ENCODE measurements around the gene SLC9A3. TPM values are rescaled to one million over a fixed set of nuclear protein-coding genes. Genes with fewer than 3 reads are reported as not detected.
A peak's percentile ranks its signal among the peaks of the same experiment; 100 is the strongest.

SLC9A3 gene
- total and polyA plus RNA-seq, 2 of the 13 experiments (the other 11 are each of a cell fraction or from before 2014, with no cell fraction given): 1.5 to 1.8 TPM

DNA sequence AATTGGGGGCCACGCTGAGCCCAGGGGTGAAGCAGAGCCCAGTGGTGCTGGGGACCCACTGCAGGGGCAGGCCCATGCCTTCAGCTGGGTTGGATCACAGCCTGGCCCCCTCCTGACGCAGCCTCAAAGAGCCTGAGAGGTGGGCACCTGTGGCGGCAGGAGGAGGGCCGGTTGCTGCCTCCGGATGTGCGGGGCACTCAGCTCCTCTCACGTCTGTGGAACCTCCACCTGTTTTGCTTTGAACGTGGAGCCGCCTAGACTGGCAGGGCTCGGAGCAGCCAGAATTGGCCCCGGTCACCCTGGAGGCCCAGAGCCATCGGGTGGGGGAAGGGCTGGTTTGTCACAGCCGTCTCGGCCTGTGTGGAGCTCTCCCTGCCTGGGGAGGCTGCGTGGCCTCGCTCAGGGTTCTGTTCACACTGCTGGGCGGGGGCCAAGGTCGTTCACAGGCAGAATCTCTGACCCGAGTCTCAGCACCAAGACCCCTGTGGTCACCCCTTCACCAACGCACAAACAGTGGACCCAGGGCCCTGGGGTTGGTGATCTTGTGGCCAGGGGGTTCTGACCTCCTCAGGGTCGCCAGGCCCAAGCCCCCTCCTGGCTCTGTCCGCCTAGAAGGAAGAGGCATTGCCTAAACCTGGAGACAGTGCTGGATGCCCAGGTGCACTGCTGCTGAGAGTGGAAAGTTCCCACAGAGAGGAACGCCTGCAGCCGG, 9.2 kb upstream of the SLC9A3 start (continued):
- TF ChIP-seq, protein P1, sequence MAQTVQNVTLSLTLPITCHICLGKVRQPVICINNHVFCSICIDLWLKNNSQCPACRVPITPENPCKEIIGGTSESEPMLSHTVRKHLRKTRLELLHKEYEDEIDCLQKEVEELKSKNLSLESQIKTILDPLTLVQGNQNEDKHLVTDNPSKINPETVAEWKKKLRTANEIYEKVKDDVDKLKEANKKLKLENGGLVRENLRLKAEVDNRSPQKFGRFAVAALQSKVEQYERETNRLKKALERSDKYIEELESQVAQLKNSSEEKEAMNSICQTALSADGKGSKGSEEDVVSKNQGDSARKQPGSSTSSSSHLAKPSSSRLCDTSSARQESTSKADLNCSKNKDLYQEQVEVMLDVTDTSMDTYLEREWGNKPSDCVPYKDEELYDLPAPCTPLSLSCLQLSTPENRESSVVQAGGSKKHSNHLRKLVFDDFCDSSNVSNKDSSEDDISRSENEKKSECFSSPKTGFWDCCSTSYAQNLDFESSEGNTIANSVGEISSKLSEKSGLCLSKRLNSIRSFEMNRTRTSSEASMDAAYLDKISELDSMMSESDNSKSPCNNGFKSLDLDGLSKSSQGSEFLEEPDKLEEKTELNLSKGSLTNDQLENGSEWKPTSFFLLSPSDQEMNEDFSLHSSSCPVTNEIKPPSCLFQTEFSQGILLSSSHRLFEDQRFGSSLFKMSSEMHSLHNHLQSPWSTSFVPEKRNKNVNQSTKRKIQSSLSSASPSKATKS (CRISPR knock-in tag; IDR thresholded peaks at IDR 0.05): no peak
- TF ChIP-seq IKZF1 (IDR thresholded peaks at IDR 0.05) (no peak), HDAC1 (CRISPR knock-in tag; IDR thresholded peaks at IDR 0.05) (peak; percentile 28; the same call in 1 of the 2 replicates), ZNF224 (CRISPR knock-in tag; IDR thresholded peaks at IDR 0.05) (no peak), ZNF782 (CRISPR knock-in tag; IDR thresholded peaks at IDR 0.05; ENCODE audit: borderline replicate concordance) (no peak), ZBTB38 (CRISPR knock-in tag; IDR thresholded peaks at IDR 0.05) (0 out of 2 replicates have a peak, but pooled peaks have one; percentile 0), ZFY (CRISPR knock-in tag; IDR thresholded peaks at IDR 0.05) (0 out of 2 replicates have a peak, but pooled peaks have one; percentile 2), TBX3 (IDR thresholded peaks at IDR 0.05; ENCODE audit: borderline replicate concordance) (no peak), SIN3B (IDR thresholded peaks at IDR 0.05; ENCODE audit: low read length) (no peak), SMAD3 (CRISPR knock-in tag; IDR thresholded peaks at IDR 0.05) (no peak), ZNF724P (CRISPR knock-in tag; IDR thresholded peaks at IDR 0.05; ENCODE audit: borderline replicate concordance) (no peak), POLR2AphosphoS5 (IDR thresholded peaks at IDR 0.05; ENCODE audit: low read depth, low read length) (no peak), MTA1 (CRISPR knock-in tag; IDR thresholded peaks at IDR 0.05; ENCODE audit: borderline replicate concordance) (peak; percentile 72), MBNL3 (CRISPR knock-in tag; conservative IDR thresholded peaks at IDR 0.05) (no peak), FOXO1 (CRISPR knock-in tag; IDR thresholded peaks at IDR 0.05) (no peak), HNF4A (CRISPR knock-in tag; IDR thresholded peaks at IDR 0.05) (peak; percentile 23; the same call in 1 of the 2 replicates)
- TF ChIP-seq, protein P2, sequence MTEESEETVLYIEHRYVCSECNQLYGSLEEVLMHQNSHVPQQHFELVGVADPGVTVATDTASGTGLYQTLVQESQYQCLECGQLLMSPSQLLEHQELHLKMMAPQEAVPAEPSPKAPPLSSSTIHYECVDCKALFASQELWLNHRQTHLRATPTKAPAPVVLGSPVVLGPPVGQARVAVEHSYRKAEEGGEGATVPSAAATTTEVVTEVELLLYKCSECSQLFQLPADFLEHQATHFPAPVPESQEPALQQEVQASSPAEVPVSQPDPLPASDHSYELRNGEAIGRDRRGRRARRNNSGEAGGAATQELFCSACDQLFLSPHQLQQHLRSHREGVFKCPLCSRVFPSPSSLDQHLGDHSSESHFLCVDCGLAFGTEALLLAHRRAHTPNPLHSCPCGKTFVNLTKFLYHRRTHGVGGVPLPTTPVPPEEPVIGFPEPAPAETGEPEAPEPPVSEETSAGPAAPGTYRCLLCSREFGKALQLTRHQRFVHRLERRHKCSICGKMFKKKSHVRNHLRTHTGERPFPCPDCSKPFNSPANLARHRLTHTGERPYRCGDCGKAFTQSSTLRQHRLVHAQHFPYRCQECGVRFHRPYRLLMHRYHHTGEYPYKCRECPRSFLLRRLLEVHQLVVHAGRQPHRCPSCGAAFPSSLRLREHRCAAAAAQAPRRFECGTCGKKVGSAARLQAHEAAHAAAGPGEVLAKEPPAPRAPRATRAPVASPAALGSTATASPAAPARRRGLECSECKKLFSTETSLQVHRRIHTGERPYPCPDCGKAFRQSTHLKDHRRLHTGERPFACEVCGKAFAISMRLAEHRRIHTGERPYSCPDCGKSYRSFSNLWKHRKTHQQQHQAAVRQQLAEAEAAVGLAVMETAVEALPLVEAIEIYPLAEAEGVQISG (CRISPR knock-in tag; IDR thresholded peaks at IDR 0.05): no peak
- TF ChIP-seq, protein P3, sequence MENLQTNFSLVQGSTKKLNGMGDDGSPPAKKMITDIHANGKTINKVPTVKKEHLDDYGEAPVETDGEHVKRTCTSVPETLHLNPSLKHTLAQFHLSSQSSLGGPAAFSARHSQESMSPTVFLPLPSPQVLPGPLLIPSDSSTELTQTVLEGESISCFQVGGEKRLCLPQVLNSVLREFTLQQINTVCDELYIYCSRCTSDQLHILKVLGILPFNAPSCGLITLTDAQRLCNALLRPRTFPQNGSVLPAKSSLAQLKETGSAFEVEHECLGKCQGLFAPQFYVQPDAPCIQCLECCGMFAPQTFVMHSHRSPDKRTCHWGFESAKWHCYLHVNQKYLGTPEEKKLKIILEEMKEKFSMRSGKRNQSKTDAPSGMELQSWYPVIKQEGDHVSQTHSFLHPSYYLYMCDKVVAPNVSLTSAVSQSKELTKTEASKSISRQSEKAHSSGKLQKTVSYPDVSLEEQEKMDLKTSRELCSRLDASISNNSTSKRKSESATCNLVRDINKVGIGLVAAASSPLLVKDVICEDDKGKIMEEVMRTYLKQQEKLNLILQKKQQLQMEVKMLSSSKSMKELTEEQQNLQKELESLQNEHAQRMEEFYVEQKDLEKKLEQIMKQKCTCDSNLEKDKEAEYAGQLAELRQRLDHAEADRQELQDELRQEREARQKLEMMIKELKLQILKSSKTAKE (CRISPR knock-in tag; IDR thresholded peaks at IDR 0.05; ENCODE audit: borderline replicate concordance): no peak
- TF ChIP-seq, protein P4, sequence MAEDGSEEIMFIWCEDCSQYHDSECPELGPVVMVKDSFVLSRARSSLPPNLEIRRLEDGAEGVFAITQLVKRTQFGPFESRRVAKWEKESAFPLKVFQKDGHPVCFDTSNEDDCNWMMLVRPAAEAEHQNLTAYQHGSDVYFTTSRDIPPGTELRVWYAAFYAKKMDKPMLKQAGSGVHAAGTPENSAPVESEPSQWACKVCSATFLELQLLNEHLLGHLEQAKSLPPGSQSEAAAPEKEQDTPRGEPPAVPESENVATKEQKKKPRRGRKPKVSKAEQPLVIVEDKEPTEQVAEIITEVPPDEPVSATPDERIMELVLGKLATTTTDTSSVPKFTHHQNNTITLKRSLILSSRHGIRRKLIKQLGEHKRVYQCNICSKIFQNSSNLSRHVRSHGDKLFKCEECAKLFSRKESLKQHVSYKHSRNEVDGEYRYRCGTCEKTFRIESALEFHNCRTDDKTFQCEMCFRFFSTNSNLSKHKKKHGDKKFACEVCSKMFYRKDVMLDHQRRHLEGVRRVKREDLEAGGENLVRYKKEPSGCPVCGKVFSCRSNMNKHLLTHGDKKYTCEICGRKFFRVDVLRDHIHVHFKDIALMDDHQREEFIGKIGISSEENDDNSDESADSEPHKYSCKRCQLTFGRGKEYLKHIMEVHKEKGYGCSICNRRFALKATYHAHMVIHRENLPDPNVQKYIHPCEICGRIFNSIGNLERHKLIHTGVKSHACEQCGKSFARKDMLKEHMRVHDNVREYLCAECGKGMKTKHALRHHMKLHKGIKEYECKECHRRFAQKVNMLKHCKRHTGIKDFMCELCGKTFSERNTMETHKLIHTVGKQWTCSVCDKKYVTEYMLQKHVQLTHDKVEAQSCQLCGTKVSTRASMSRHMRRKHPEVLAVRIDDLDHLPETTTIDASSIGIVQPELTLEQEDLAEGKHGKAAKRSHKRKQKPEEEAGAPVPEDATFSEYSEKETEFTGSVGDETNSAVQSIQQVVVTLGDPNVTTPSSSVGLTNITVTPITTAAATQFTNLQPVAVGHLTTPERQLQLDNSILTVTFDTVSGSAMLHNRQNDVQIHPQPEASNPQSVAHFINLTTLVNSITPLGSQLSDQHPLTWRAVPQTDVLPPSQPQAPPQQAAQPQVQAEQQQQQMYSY (CRISPR knock-in tag; IDR thresholded peaks at IDR 0.05): no peak

Measured in HepG2 (cell line).